GM10266 (cell line): Measurements from ENCODE around the gene UBL4B.
A peak's percentile ranks its signal among the peaks of the same experiment; 100 is the strongest.

Experiments used
- DNase-seq: peaks from one replicate; pipeline ENCODE4 v3.0.0; 2012; ENCODE audit errors: extremely low spot score
- CTCF ChIP-seq: IDR thresholded peaks from 2 replicates; pipeline ENCODE4 v1.5.1; 2012; ENCODE audit warnings: mild to moderate bottlenecking, low read depth; ENCODE audit not compliant: control insufficient read depth, insufficient read depth; ENCODE audit errors: missing control alignments

The UBL4B gene

GRCh38 chr1:110114784-110115183 is 2.5 kb downstream of the UBL4B start:
- no peak for TF ChIP-seq CTCF
- DNase-seq: no peak

- TF ChIP-seq CTCF: no peak
- DNase-seq: no peak
Observed at GRCh38 chr1:110118636-110119396, 6.6 kb downstream of the UBL4B start.

GRCh38 chr1:110119843-110120242 is 7.6 kb downstream of the UBL4B start:
- DNase-seq: no peak
- TF ChIP-seq CTCF: no peak

- no peak for DNase-seq
- no peak for TF ChIP-seq CTCF
Observed at GRCh38 chr1:110120960-110121561, 8.8 kb downstream of the UBL4B start.

- DNase-seq: no peak
- no peak for TF ChIP-seq CTCF
Observed at GRCh38 chr1:110123224-110123623, 11.0 kb downstream of the UBL4B start.

- no peak for DNase-seq
- no peak for TF ChIP-seq CTCF
Observed at GRCh38 chr1:110125810-110126209, 13.6 kb downstream of the UBL4B start.

- peak; percentile 3 for TF ChIP-seq CTCF
- DNase-seq: no peak
Observed at GRCh38 chr1:110130113-110130591, 17.9 kb downstream of the UBL4B start.
